Measurements from ENCODE around the gene SCN2A.

SCN2A gene

GRCh38 chr2:165239230-165239629 is at the start of gene SCN2A:
Gene SCN2A, plus strand, starts transcription at chr2:165239414. Its CDS starts 56,410 bp downstream, at chr2:165295824.
- no peak for DNase-seq (ENCODE audit: low read depth)

GRCh38 chr2:165191096-165191728 is 48.0 kb upstream of the SCN2A start:
- DNase-seq (ENCODE audit: low read depth): no peak

GRCh38 chr2:165192729-165193128 is 46.5 kb upstream of the SCN2A start:
- DNase-seq (ENCODE audit: low read depth): no peak

- DNase-seq (ENCODE audit: low read depth): no peak
Measured at GRCh38 chr2:165193178-165193777, 45.9 kb upstream of the SCN2A start.

- DNase-seq (ENCODE audit: low read depth): no peak
Measured at GRCh38 chr2:165196411-165196810, 42.8 kb upstream of the SCN2A start.

GRCh38 chr2:165197346-165197745 is 41.9 kb upstream of the SCN2A start:
- no peak for DNase-seq (ENCODE audit: low read depth)

- no peak for DNase-seq (ENCODE audit: low read depth)
Measured at GRCh38 chr2:165198181-165198580, 41.0 kb upstream of the SCN2A start.

- DNase-seq (ENCODE audit: low read depth): no peak
Measured at GRCh38 chr2:165202239-165202638, 37.0 kb upstream of the SCN2A start.

GRCh38 chr2:165203689-165204559 is 35.3 kb upstream of the SCN2A start, which contains the start of gene SCN3A:
Gene SCN3A, minus strand, starts transcription at chr2:165204050. Its CDS starts 27,656 bp downstream, at chr2:165176394.
- DNase-seq (ENCODE audit: low read depth): no peak

GRCh38 chr2:165205865-165206264 is 33.3 kb upstream of the SCN2A start:
- DNase-seq (ENCODE audit: low read depth): no peak

GRCh38 chr2:165208094-165208493 is 31.1 kb upstream of the SCN2A start:
- DNase-seq (ENCODE audit: low read depth): no peak

GRCh38 chr2:165214093-165214492 is 25.1 kb upstream of the SCN2A start:
- no peak for DNase-seq (ENCODE audit: low read depth)

- DNase-seq (ENCODE audit: low read depth): no peak
Measured at GRCh38 chr2:165219481-165219880, 19.7 kb upstream of the SCN2A start.

GRCh38 chr2:165224941-165225340 is 14.3 kb upstream of the SCN2A start:
- no peak for DNase-seq (ENCODE audit: low read depth)

- DNase-seq (ENCODE audit: low read depth): no peak
Measured at GRCh38 chr2:165227571-165227970, 11.6 kb upstream of the SCN2A start.

- DNase-seq (ENCODE audit: low read depth): no peak
Measured at GRCh38 chr2:165237056-165237455, 2.2 kb upstream of the SCN2A start.

GRCh38 chr2:165238295-165238694 is 919 bp upstream of the SCN2A start:
- no peak for DNase-seq (ENCODE audit: low read depth)

- no peak for DNase-seq (ENCODE audit: low read depth)
Measured at GRCh38 chr2:165239856-165240515, 772 bp downstream of the SCN2A start.

- DNase-seq (ENCODE audit: low read depth): no peak
Measured at GRCh38 chr2:165240916-165241315, 1.7 kb downstream of the SCN2A start.

GRCh38 chr2:165245081-165245793 is 6.0 kb downstream of the SCN2A start:
- DNase-seq (ENCODE audit: low read depth): no peak

GRCh38 chr2:165248238-165248637 is 9.0 kb downstream of the SCN2A start:
- no peak for DNase-seq (ENCODE audit: low read depth)

- no peak for DNase-seq (ENCODE audit: low read depth)
Measured at GRCh38 chr2:165251366-165251765, 12.2 kb downstream of the SCN2A start.
